ENCODE results near the gene LDLR. TPM values are rescaled to one million over a fixed set of nuclear protein-coding genes. Genes with fewer than 3 reads are reported as not detected.

LDLR gene
- polyA plus RNA-seq, 1 experiment = 49.6 TPM

- Histone ChIP-seq H3K27ac (ENCODE audit: low read depth, low read length) (no peak overlapping the region), H3K27me3 (ENCODE audit: control insufficient read depth, insufficient read depth, low read length) (no peaks in the 10 kb centered on the region), H3K4me3 (ENCODE audit: low read depth, low read length) (no peak overlapping the region), H3K9me3 (ENCODE audit: control insufficient read depth, insufficient read depth, low read length) (no peaks in the 10 kb centered on the region; the same call in 1 of the 2 replicates)
- POLR2A ChIA-PET = no interaction called here
- CTCF ChIA-PET = interaction anchor here (2.0 kb wide), 1 partner anchor 21 kb away, joined by 9 read pairs; no protein-coding TSS in a partner anchor
- no peak for TF ChIP-seq CTCF (IDR thresholded peaks at IDR 0.05; ENCODE audit: low read depth, low read length)
- no peak for DNase-seq (ENCODE audit: low read depth, low spot score)
Observed at GRCh38 chr19:11105014-11105636, 15.9 kb downstream of the LDLR start.

- H3K9me3 ChIP-seq (ENCODE audit: control insufficient read depth, insufficient read depth, low read length) = no peaks in the 10 kb centered on the region; the same call in 1 of the 2 replicates
- H3K27ac ChIP-seq (ENCODE audit: low read depth, low read length) = no peak overlapping the region
- no peak for DNase-seq (ENCODE audit: low read depth, low spot score)
- H3K4me3 ChIP-seq (ENCODE audit: low read depth, low read length) = no peak overlapping the region
- no peak for TF ChIP-seq CTCF (IDR thresholded peaks at IDR 0.05; ENCODE audit: low read depth, low read length)
- H3K27me3 ChIP-seq (ENCODE audit: control insufficient read depth, insufficient read depth, low read length) = no peaks in the 10 kb centered on the region
- POLR2A ChIA-PET = no interaction called here
- CTCF ChIA-PET = interaction anchor here (2.0 kb wide), 1 partner anchor 20 kb away, joined by 9 read pairs; no protein-coding TSS in a partner anchor
Observed at GRCh38 chr19:11106477-11106876, 17.2 kb downstream of the LDLR start.

GRCh38 chr19:11108746-11109145 lies 19.5 kb downstream of the LDLR start:
- H3K27me3 ChIP-seq (ENCODE audit: control insufficient read depth, insufficient read depth, low read length) = no peaks in the 10 kb centered on the region
- no peak overlapping the region for H3K4me3 ChIP-seq (ENCODE audit: low read depth, low read length)
- H3K9me3 ChIP-seq (ENCODE audit: control insufficient read depth, insufficient read depth, low read length) = no peaks in the 10 kb centered on the region
- ChIA-PET CTCF (interaction anchor here (1.4 to 1.6 kb wide), 2 partner anchors 17 to 73 kb away, joined by 3 to 8 read pairs; no protein-coding TSS in a partner anchor), POLR2A (no interaction called here)
- DNase-seq (ENCODE audit: low read depth, low spot score) = no peak
- TF ChIP-seq CTCF (IDR thresholded peaks at IDR 0.05; ENCODE audit: low read depth, low read length) = no peak
- no peak overlapping the region for H3K27ac ChIP-seq (ENCODE audit: low read depth, low read length)

DNA sequence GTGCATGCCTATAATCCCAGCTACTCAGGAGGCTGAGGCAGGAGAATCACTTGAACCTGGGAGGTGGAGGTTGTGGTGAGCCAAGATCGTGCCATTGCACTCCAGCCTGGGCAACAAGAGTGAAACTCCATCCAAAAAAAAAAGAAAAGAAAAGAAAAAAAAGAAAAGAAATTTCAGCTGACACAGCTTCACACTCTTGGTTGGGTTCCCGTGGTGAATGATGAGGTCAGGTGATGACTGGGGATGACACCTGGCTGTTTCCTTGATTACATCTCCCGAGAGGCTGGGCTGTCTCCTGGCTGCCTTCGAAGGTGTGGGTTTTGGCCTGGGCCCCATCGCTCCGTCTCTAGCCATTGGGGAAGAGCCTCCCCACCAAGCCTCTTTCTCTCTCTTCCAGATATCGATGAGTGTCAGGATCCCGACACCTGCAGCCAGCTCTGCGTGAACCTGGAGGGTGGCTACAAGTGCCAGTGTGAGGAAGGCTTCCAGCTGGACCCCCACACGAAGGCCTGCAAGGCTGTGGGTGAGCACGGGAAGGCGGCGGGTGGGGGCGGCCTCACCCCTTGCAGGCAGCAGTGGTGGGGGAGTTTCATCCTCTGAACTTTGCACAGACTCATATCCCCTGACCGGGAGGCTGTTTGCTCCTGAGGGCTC lies 22.0 kb downstream of the LDLR start:
- ChIA-PET CTCF (interaction anchor here (0.5 kb wide), 1 partner anchor 92 kb away, joined by 4 read pairs; no protein-coding TSS in a partner anchor), POLR2A (no interaction called here)
- DNase-seq (ENCODE audit: low read depth, low spot score) = no peak

More for the DNA sequence above, 22.0 kb downstream of the LDLR start:
- Histone ChIP-seq H3K4me3 (ENCODE audit: low read depth, low read length) (no peak overlapping the region), H3K9me3 (ENCODE audit: control insufficient read depth, insufficient read depth, low read length) (no peaks in the 10 kb centered on the region), H3K27ac (ENCODE audit: low read depth, low read length) (no peak overlapping the region), H3K27me3 (ENCODE audit: control insufficient read depth, insufficient read depth, low read length) (no peaks in the 10 kb centered on the region)
- no peak for TF ChIP-seq CTCF (IDR thresholded peaks at IDR 0.05; ENCODE audit: low read depth, low read length)
